ENCODE data around the gene KLF5.
"Not testable (repeated sequence)": the region's sequence is repeated elsewhere in the genome, so short reads cannot be mapped to it uniquely, and the experiment has no call there.

Gene KLF5

DNA sequence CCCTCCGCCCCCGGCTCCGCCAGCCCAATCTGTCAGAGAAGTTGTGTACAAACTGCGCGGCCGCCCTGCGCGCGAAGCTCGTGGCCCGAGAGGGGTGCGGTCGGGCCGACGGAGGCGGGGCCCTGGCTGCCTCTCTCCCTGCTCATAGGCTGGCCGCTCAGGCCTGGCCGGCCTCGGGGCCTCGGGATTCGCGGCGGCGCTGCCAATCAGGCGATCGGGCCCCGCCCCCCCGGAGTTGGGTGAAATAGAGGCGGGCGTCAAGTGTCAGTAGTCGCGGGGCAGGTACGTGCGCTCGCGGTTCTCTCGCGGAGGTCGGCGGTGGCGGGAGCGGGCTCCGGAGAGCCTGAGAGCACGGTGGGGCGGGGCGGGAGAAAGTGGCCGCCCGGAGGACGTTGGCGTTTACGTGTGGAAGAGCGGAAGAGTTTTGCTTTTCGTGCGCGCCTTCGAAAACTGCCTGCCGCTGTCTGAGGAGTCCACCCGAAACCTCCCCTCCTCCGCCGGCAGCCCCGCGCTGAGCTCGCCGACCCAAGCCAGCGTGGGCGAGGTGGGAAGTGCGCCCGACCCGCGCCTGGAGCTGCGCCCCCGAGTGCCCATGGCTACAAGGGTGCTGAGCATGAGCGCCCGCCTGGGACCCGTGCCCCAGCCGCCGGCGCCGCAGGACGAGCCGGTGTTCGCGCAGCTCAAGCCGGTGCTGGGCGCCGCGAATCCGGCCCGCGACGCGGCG lies at the start of gene KLF5:
TSS of gene KLF5 (plus strand) at position 270 of the 724 bp plus-strand sequence. CDS start at position 593, 323 bp downstream.
- peak; percentile 98 for DNase-seq

DNA sequence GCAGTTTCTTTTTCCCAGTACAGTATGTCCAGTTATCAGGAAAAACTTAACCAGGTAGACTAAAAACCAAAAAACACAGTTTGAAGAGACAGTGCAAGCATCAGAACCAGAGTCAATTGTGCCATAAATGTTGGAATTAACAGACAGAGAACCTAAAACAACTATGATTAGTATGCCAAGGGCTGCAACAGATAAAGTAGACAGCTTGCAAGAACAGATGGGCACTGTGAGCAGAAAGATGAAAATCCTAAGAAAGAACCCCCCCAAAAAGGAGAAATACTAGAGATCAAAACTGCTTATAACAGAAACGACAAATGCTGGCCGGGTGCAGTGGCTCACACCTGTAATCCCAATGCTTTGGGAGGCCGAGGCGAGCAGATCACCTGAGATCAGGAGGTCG lies 47.1 kb upstream of the KLF5 start:
- no peak for DNase-seq

DNA sequence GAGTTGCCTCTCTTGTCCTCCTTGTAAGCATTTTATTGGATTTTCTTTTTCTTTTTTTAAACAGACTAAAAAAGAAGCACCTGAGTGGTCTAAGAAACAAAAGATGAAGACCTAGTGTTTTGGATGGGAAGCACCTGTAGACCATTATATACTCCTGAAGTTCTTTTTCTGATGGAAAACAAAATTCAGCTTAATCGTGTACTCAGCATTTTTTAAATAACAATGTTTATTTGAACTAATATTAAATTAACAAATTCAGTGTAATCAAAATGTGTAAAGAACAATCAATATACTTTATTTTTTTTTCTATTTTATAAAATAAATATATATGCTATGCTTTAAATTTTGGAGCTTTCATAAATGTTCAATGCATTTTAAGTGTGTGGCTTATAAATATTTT lies 43.0 kb upstream of the KLF5 start:
- no peak for DNase-seq

DNA sequence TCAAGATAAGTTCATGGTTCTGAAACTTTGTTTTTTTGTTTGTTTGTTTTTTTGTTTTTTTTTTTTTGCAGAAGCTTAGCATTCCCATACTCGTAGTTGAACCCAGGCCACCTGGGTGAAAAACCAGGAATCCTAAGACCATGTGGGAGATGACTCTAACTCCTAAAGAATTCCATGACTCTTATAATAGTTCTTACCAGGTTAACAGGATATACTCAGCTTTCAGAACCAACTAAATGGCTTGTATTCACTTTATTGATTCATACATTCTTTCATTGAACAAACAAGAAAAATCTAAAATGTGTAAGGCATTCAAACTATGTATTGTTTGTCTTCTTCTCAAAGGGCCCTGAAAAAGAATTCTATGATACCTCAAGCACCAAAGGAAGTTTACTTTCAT lies 40.5 kb upstream of the KLF5 start:
- DNase-seq: no peak

DNA sequence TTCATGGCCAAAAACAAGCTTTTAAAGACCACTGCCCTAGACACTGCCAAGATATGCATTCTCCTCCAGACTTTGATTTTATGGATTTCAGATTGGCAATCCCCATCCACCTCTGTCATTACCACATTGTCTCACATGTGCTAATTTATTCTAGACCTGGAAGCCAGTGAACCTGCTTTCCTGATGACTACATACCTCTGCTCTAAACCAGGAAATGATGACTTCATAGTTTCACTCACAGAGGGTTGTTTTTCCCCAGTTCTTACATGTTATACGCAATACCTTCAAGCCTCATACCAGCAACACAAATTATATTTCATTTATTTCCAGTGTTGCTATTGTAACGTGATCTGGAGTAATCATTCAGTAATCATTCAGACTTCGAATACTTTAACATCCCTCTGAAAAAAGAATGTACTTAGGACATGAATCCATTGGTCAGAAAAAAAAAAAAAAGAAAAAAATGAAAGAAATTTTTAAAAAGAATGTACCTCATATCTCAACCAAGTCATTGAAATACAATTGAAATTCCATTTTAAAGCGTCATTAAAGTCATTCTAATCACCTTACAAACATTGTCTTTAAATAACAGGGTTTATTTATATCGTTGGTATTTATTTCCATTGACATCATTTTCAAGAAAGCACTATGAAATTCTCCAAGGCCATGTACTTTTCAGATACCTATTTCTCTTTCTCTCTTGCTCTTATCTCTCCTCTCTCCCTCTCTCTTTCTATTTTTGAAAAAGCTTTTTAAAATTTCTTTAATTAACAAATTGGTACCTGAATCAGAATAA lies 33.4 kb upstream of the KLF5 start:
- DNase-seq: no peak

DNA sequence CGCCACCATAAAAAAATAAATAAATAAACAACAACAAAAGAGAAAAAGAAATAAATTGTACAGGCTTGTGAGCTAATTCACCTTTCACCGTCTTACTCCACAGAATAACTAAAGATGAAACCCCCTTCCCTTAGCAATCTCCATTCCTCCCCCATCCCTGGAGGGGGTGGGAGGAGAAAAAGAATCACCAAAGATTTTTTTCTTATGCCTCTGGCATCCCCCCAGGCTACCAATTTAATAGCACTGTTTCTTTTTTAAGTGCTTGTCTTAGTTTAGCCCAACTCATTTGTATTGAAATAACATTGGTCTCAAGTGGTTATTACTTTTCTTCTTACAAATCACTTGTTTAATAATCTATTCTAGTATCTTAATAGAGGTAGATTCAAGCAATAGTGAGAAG lies 23.9 kb upstream of the KLF5 start:
- no peak for DNase-seq

DNA sequence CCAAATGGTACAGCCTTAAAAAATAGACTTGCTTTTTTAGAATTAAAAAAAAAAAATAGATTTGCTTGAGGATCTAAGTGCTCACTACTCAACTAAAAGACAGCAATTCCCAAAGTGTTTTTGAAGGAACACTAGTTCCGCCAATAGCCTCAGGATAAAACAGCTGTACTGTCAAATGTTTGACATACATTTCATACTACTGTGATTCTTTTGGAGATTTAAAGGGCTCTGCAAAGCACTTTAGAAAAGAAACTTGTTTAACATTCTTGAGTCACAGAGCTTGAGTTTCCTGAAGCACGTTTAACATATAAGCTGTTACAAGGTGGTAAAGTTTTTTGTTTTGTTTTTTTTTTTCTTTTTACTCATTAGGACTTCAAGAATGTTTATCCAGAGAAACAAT lies 23.1 kb upstream of the KLF5 start:
- no peak for DNase-seq

DNA sequence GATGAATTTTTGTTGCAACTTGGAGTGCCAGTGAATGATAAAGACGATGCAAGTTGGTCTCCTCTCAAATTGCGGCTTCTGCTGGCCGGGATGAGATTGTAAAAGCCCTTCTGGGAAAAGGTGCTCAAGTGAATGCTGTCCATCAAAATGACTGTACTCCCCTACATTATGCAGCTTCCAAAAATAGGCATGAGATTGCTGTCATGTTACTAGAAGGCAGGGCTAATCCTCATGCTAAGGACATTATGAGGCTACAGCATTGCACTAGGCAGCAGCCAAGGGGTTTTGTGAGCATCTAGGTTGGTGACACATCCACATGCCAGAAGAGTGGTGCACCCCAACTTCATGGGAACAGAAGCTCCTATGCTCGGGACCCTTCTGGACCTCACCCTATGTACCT lies 22.2 kb upstream of the KLF5 start:
- no peak for DNase-seq

DNA sequence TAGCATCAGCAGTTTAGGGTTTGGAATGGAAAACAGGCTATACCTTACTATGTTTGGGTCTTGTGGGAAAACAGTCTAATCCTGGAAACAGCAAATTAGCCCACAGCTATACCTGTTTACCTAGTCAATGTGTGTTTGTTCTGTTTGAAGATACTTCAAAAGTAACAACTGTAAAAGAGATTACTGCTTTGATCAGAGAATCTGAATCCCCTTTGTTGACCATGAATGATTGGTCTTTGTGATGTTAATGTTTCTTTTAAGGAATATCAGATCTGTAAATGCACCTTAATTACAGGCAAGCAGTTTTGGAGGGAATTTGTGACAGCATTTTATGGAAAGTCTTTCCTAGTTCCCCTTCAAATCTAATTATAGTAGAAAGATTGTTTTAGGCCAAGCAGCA lies 20.7 kb upstream of the KLF5 start:
- no peak for DNase-seq

DNA sequence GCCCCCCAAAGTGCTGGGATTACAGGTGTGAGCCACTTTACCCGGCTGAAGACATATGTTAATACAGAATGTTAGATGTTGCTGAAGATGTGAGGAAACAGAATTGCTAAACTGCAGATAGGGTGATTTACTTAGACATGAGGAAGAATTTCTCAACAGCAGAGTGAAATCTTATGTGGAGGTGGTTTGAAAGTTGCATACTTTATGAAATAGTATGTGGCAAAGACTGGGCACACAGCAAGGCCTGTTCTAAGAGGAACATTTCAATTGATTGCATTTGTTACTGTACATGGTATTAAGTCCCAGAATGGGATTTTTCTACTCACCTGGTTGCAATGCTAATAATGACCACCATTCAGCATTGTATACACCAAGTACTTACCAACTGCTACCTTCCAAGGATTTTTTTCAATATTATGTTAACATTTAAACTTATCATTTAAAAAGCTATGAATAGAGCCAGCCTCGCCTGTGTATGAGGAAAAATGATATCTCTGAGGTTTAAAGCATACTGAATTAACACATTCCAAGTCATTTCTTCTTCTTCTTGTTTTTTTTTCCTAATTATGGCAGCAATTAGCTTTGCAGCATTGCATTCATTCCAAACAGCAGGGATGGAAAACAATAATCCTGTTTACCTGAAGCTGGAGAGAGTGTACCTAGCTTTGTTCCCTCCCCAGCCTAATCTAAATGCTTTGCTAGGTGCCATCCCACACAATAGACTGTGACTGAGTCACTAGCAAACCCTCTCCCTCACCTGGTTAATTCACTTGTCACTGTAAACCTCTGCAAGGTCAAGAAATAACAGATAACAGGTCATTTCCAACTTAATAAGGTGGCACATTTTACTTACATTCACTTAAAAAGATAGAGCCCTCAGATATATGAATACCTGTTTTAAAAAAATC lies 19.4 kb upstream of the KLF5 start:
- DNase-seq: no peak

DNA sequence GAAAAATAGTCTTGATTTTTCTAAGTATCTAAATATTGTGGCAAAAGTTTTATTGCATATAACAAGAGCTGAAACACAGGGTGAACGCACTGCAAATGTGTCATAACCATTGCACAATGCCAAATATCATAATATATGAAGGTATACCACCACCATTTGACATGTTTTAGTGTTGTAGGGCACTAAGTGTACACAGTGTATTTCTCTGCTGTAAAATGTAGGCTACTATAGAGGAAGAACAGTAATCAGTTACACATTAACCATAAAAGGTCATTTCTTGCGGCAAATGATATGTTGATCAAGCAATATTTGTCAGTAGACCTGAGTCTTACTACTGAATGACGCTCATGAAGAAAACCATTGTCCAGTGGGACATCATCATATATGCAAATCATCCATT lies 18.3 kb upstream of the KLF5 start:
- no peak for DNase-seq

DNA sequence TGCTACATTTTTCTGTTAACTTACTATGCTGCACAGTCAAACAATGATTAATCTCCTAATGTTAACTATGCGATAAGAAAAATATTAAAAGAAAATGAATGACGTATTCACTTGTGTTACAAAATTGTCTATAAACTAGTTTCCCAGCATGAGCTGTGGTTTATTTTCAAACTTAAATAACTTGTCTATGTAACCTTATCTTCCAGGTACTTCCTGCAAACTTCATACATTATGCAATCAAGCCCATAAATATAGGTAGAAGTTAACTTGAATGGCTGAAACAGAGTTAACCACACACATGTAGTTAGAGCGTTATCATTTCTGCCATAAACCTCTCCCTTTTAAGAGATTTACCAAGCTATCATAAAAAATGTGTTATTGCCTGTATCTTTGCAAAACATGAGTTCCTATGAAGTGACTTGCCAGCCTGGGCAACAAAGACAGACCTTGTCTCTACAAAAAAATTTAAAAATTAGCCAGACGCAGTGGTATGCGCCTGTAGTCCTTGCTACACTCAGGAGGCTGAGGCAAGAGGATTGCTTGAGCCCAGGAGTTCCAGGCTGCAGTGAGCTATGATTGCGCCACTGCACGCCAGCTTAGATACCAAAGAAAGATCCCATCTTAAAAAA lies 17.7 kb upstream of the KLF5 start:
- no peak for DNase-seq

DNA sequence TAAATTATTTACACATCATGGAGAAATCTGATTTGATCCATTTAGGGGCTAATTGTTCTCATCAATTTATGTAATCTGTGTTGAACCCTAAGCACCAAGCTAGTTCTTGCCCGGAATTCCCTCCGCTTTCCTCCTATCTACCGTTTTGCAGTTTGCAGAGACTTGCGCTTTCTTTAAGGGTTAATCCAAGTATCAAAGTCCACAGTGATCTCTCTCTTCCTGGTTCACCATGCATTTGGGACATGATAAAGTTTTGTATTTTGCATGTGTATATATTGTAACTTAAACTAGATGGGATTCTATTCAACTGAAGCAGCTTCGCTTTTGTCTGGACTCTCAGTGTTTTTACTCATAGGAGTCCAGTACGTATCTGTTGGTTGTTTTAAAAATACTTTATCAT lies 13.8 kb upstream of the KLF5 start:
- DNase-seq: no peak

DNA sequence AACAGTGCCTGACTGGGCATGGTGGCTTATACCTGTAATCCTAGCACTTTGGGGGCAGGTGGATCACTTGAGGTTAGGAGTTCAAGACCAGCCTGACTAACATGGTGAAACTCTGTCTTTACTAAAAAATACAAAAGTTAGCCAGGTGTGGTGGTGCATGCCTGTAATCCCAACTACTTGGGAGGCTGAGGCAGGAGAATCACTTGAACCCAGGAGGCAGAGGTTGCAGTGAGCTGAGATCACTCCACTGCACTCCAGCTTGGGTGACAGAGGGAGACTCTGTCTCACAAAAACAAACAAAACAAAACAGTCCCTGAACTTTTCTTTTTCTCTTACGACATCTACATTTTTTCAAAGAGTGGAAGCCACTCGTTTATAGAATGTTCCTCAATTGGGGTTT lies 10.2 kb upstream of the KLF5 start:
- DNase-seq: not testable (repeated sequence)

DNA sequence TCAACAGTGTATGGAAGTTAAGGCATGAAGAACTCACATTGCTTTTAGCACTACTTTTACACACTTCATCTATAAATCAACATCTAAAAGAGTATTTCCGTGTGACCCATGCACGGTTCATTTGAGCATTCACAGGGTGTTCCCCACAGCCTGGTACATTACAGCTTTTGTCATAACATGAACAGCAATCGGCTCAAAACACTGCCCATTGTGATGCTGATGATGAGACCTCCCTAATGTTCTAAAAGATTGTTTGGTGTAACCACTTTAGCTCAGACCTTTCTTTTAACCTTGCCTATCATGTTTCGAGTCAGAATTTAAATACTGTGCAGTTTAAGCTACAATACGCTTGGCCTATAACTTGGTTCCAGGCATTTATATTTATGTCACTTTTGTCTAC lies 4.1 kb upstream of the KLF5 start:
- no peak for DNase-seq

DNA sequence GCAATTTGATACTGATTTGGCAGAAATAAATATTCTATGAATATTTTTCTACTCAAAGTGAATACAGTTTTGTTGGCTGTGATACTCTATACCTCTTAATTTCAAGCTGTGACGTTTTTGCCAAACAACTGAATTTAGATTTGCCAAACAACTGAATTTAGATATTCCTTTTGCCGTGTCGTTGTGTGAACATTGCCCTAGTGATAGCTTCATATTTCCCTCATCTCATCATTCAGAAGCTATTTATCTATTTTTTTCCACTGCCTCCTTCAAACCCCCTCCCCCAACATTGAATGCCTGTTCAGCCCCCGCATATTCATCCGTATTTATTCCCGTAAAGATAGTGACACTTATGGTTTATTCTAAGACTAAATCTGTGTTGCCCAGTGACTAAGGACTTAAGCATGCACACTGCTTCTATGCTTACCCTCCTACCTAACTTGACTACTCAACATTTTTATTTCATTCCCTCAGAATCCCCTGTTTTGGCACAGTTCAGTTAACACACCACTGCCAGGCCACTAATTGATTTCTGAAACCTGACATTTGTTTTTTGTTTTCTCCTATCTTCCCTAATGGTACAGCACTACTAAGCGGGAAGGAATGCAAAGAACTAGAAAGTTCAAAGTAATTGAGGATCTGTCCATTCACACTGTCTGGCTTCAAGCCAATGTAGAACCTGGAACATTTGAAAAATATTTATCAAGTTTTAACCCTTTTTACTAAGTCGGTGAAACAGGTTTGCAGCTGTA lies 2.8 kb upstream of the KLF5 start:
- DNase-seq: no peak

DNA sequence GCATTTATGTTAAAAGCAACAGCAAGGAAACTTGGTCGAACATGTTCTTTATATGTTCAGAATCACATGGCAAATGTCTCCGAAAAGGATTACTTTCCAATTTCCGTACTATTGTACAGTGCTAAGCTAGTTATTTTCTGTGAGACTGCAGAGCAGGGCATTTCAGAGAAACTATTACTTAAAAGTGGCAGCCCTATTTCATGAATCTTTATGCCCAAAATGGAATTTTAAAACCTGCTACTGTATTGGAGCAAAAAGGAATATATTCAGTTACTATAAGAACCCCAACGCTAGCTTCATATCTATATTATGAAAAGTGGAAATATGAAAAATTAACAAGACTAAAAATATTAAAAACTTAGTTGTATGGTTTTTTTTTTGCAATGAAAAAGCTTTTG lies 2.2 kb upstream of the KLF5 start:
- no peak for DNase-seq

DNA sequence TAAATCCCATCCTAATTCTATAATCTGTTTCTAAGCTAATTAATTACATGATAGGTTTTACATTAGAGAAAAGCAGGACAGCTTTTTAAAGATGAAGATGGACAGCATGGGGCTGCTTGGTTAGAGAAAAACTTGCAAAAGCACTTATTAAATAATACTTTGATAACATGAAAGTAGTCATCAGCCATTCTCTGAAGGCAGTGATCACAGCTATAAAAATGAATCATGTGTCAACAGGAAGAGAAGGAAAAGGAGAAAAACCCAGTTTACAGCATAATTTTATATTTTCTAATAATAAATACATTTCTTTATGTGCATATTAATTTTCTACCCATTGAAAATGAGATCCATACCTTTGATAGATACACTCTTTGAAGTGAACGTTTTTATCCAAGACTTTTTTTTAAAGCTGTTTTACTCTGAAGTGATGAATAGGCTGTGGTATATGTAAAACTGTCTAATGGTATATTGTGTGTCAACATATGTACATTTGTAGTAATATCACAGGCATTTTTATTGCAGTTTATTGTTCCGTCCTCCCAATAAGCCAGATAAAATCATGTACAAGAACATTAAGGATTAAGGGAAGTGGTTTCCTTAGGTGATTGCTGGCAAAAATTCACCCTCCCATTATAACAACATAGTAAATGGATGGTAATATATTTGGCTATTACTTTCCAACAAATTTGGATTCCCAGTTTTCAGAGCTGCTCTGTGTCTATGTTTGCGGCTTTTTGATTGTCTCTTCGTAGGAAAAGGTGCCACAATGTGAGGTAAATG lies 1.3 kb upstream of the KLF5 start:
- DNase-seq: no peak

DNA sequence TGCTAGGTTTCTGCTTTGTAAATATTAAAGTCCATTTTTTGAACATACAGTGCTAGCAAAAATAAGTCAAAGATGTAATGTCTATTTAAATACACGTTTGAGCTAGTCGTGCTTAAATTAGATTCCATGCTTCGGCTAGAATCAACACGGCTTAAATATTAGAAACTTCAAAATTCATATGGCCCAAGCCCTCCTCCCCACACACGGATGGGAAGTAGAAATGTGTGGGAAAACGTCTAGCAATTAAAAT lies 816 bp upstream of the KLF5 start:
- DNase-seq: no peak

DNA sequence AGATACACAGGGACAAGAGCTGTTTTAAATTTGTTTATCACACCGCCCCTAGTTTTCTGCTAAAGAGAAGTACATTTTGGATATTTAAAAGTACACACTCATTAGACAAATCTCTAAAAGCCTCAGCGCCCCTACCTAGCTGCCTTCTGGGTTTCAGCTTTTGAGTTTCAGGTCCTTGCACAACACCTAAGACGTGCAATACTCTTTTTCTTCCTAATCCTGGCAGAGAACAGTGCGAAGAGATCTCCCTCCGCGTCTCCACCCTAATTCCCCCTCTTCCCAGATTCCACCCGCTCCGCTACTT lies 421 bp upstream of the KLF5 start:
- DNase-seq: no peak

DNA sequence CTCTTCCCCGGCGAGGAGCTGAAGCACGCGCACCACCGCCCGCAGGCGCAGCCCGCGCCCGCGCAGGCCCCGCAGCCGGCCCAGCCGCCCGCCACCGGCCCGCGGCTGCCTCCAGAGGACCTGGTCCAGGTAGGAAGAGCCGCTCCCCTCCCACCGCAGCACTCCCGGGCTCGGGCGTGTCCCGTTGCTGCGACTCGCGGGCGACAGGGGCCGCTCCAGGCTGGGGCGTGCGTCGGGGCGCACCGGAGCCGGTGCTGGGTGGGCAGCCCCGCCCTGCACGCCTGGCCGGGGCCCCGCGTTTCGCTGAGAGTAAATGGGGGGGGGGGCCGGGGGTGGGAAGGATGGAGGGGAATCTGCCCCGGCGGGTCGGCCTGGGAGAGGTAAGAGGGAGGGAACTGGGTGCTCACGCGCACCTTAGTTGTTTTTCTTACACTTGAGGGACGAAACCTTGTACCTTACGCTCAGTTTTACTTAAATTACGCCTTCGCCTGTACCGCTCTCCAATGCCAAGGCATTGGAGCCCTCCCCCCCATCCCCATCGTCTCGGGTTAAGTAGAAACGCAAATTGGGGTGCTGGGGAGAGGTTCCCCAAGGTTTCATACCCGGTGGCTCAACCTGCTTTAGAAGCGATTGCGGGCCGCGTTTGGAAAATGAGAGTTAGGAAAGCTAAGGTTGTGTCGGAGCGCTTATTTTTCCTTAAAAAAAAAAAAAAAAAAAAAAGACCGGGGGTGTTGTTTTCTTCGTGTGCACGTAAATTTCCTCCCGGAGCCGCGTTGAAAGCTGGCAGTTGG lies 850 bp downstream of the KLF5 start:
- peak; percentile 71 for DNase-seq
